H1 (cell line): ENCODE results near the gene PIK3C2G. TPM values are rescaled to one million over a fixed set of nuclear protein-coding genes. Genes with fewer than 3 reads are reported as not detected.

Source experiments
- CTCF ChIA-PET: fragments of 300-600 bp; sonication (Branson Sonifier 250); formaldehyde crosslinking; loops from one replicate; lab custom pipeline; 2021; ENCODE audit not compliant: partially characterized antibody; lab: Charles Lee
- POLR2A ChIA-PET: fragments of 300-600 bp; sonication (Branson Sonifier 250); formaldehyde crosslinking; loops from one replicate; lab custom pipeline; 2021; ENCODE audit warnings: inconsistent platforms; ENCODE audit not compliant: partially characterized antibody; lab: Charles Lee
- DNase-seq, 2 experiments: peaks; one replicate each; pipeline versions ENCODE4 v3.0.0 to v3.0.0-alpha.2; 2010 to 2022; ENCODE audit warnings: low spot score in 2 of 2, low read depth in 1 of 2, mixed read lengths in 1 of 2
- FAIRE-seq: peaks from 2 replicates; lab custom pipeline; 2011; peaks lifted over from hg19 to GRCh38; lab: Jason Lieb, UNC
- H2AFZ ChIP-seq: 2 replicates; pipeline ENCODE4 v1.8.1; 2012; ENCODE audit warnings: low read length, inconsistent platforms
- H2AK5ac ChIP-seq: 2 replicates; pipeline ENCODE4 v1.6.1; 2013; ENCODE audit warnings: low read depth, low read length
- H2BK120ac ChIP-seq: replicated peaks from 2 replicates; pipeline ENCODE3; 2013; ENCODE audit warnings: low read depth, low read length, inconsistent platforms
- H2BK12ac ChIP-seq: 2 replicates; pipeline ENCODE4 v1.6.1; 2013; ENCODE audit warnings: low read depth, low read length
- H2BK15ac ChIP-seq: 2 replicates; pipeline ENCODE4 v1.6.1; 2013; ENCODE audit warnings: low read length
- H2BK20ac ChIP-seq: 2 replicates; pipeline ENCODE4 v1.6.1; 2013; ENCODE audit warnings: low read length
- H2BK5ac ChIP-seq: 2 replicates; pipeline ENCODE4 v1.6.1; 2013; ENCODE audit warnings: low read depth, low read length
- H3K14ac ChIP-seq: 2 replicates; pipeline ENCODE4 v1.6.1; 2013; ENCODE audit warnings: inconsistent platforms; ENCODE audit not compliant: insufficient read length
- H3K18ac ChIP-seq: 2 replicates; pipeline ENCODE4 v1.6.1; 2013; ENCODE audit warnings: low read length; ENCODE audit errors: extremely low read depth
- H3K23ac ChIP-seq: 2 replicates; pipeline ENCODE4 v1.6.1; 2013; ENCODE audit warnings: inconsistent platforms; ENCODE audit not compliant: insufficient read length
- H3K23me2 ChIP-seq: 2 replicates; pipeline ENCODE4 v1.6.1; 2013; ENCODE audit warnings: low read depth, low read length
- H3K27ac ChIP-seq: 2 replicates; pipeline ENCODE4 v1.6.1; 2011; ENCODE audit warnings: low read depth, low read length, inconsistent platforms
- H3K27me3 ChIP-seq, 4 experiments: replicated peaks in 1 of 4; 1 replicate in 1 of 4; 2 replicates in 3 of 4; pipeline versions ENCODE4 v1.6.1 to v1.8.1; 2011 to 2013; ENCODE audit warnings: low read length in 3 of 4, mild to moderate bottlenecking in 3 of 4, inconsistent platforms in 2 of 4, mixed read lengths in 2 of 4, moderate library complexity in 1 of 4; ENCODE audit not compliant: control insufficient read depth in 3 of 4, insufficient read depth in 3 of 4; ENCODE audit errors: extremely low read depth in 1 of 4
- H3K36me3 ChIP-seq, 4 experiments: 2 replicates each; pipeline versions ENCODE4 v1.6.1 to v1.8.1; 2011 to 2013; ENCODE audit warnings: mild to moderate bottlenecking in 4 of 4, low read length in 3 of 4, moderate library complexity in 2 of 4, control low read depth in 1 of 4, inconsistent platforms in 1 of 4; ENCODE audit not compliant: insufficient read depth in 4 of 4, control insufficient read depth in 2 of 4
- H3K4ac ChIP-seq: replicated peaks from 2 replicates; pipeline ENCODE3; 2013; ENCODE audit warnings: low read length, low read depth, mixed read lengths, inconsistent platforms; ENCODE audit not compliant: insufficient read length
- H3K4me1 ChIP-seq, 4 experiments: replicated peaks in 1 of 4; 1 replicate in 1 of 4; 2 replicates in 3 of 4; pipeline versions ENCODE4 v1.6.1 to v1.8.1; 2011 to 2013; ENCODE audit warnings: low read length in 3 of 4, inconsistent platforms in 2 of 4, mixed read lengths in 1 of 4; ENCODE audit not compliant: insufficient read depth in 4 of 4, control insufficient read depth in 3 of 4
- H3K4me2 ChIP-seq, 2 experiments: 2 replicates each; pipeline versions ENCODE4 v1.6.1 to v1.8.1; 2011 to 2013; ENCODE audit warnings: low read depth in 2 of 2, low read length in 2 of 2, control low read depth in 1 of 2, inconsistent platforms in 1 of 2, mild to moderate bottlenecking in 1 of 2; ENCODE audit not compliant: insufficient read depth in 1 of 2
- H3K4me3 ChIP-seq, 4 experiments: fragments of 200-600, 300-600 bp in 1 of 4; sonication (generic), shearing (Covaris generic), sonication (Bioruptor Twin) in 1 of 4; 2 replicates each; pipeline versions ENCODE4 v1.5.1 to v1.8.1; 2011 to 2016; ENCODE audit warnings: low read length in 4 of 4, low read depth in 3 of 4, control low read depth in 2 of 4, inconsistent platforms in 2 of 4, mild to moderate bottlenecking in 2 of 4, mixed read lengths in 1 of 4, moderate library complexity in 1 of 4; ENCODE audit not compliant: insufficient read depth in 2 of 4; ENCODE audit errors: extremely low read depth in 1 of 4
- H3K56ac ChIP-seq: replicated peaks from 2 replicates; pipeline ENCODE3; 2013; ENCODE audit warnings: low read depth, mild to moderate bottlenecking, mixed read lengths, low read length, inconsistent platforms; ENCODE audit not compliant: insufficient read length
- H3K79me1 ChIP-seq: 2 replicates; pipeline ENCODE4 v1.6.1; 2013; ENCODE audit warnings: low read depth, low read length, control low read depth
- H3K79me2 ChIP-seq, 2 experiments: 2 replicates each; pipeline versions ENCODE4 v1.6.1 to v1.8.1; 2012 to 2013; ENCODE audit warnings: low read length in 2 of 2, mild to moderate bottlenecking in 2 of 2, inconsistent platforms in 1 of 2; ENCODE audit not compliant: insufficient read depth in 2 of 2, control insufficient read depth in 1 of 2
- H3K9ac ChIP-seq, 4 experiments: replicated peaks in 1 of 4; 1 replicate in 1 of 4; 2 replicates in 3 of 4; pipeline versions ENCODE4 v1.6.1 to v1.8.1; 2011 to 2013; ENCODE audit warnings: low read depth in 3 of 4, low read length in 3 of 4, control low read depth in 2 of 4, mild to moderate bottlenecking in 2 of 4, moderate library complexity in 2 of 4, inconsistent platforms in 1 of 4; ENCODE audit errors: extremely low read depth in 1 of 4
- H3K9me3 ChIP-seq, 2 experiments: 2 replicates each; pipeline versions ENCODE4 v1.6.1 to v1.8.1; 2012 to 2013; ENCODE audit warnings: mild to moderate bottlenecking in 2 of 2, moderate library complexity in 2 of 2, control low read depth in 1 of 2, inconsistent platforms in 1 of 2, low read depth in 1 of 2, low read length in 1 of 2, mixed read lengths in 1 of 2; ENCODE audit not compliant: insufficient read depth in 2 of 2
- H4K20me1 ChIP-seq, 2 experiments: replicated peaks in 1 of 2; 2 replicates each; pipeline versions ENCODE3 to v1.8.1; 2011 to 2013; ENCODE audit warnings: inconsistent platforms in 2 of 2, low read length in 2 of 2, mild to moderate bottlenecking in 1 of 2; ENCODE audit not compliant: insufficient read depth in 2 of 2, control insufficient read depth in 1 of 2
- H4K5ac ChIP-seq: 2 replicates; pipeline ENCODE4 v1.6.1; 2013; ENCODE audit warnings: low read length, low read depth, mixed read lengths, inconsistent platforms; ENCODE audit not compliant: insufficient read length
- H4K8ac ChIP-seq: 2 replicates; pipeline ENCODE4 v1.8.0; 2013; ENCODE audit warnings: mild to moderate bottlenecking, moderate library complexity, low read length, inconsistent platforms; ENCODE audit not compliant: insufficient read depth; ENCODE audit errors: extremely low read depth
- H4K91ac ChIP-seq: replicated peaks from 2 replicates; pipeline ENCODE3; 2013; ENCODE audit warnings: low read length, mixed read lengths, inconsistent platforms; ENCODE audit not compliant: insufficient read length
- KDM4A ChIP-seq: IDR thresholded peaks from one replicate; pipeline ENCODE4 v1.7.1; 2012; ENCODE audit warnings: low read depth, mild to moderate bottlenecking, moderate library complexity, low read length, inconsistent platforms; ENCODE audit not compliant: severe bottlenecking
- POLR2AphosphoS5 ChIP-seq: IDR thresholded peaks from 2 replicates; pipeline ENCODE4 v1.6.1; 2011; ENCODE audit warnings: low read depth, low read length
- POU5F1 ChIP-seq: IDR thresholded peaks from 2 replicates; pipeline ENCODE4 v1.6.1; 2011; ENCODE audit warnings: low read depth, mild to moderate bottlenecking, low read length, moderate library complexity
- RAD21 ChIP-seq, 2 experiments: IDR thresholded peaks in 1 of 2; conservative IDR thresholded peaks in 1 of 2; 2 replicates each; pipeline ENCODE4 v1.6.1; 2011; ENCODE audit warnings: low read depth in 2 of 2, low read length in 2 of 2, improper control_type of control experiment in 1 of 2, inconsistent platforms in 1 of 2, mild to moderate bottlenecking in 1 of 2, moderate library complexity in 1 of 2
- RBBP5 ChIP-seq: IDR thresholded peaks from 2 replicates; pipeline ENCODE4 v1.7.1; 2012; ENCODE audit warnings: low read depth, mild to moderate bottlenecking, inconsistent platforms, low read length, moderate library complexity, borderline replicate concordance
- RNF2 ChIP-seq: fragments of 200-900, 300-1000 bp; sonication (generic); IDR thresholded peaks from 2 replicates; pipeline ENCODE4 v1.7.1; 2016; ENCODE audit warnings: borderline replicate concordance, low read depth, mild to moderate bottlenecking, antibody characterized with exemption, low read length; ENCODE audit not compliant: poor library complexity, severe bottlenecking; ENCODE audit errors: missing control alignments
- SUZ12 ChIP-seq: fragments of 200-600 bp; sonication (generic); IDR thresholded peaks from 2 replicates; pipeline ENCODE4 v1.6.1; 2012; ENCODE audit warnings: mild to moderate bottlenecking, inconsistent platforms, low read length, moderate library complexity, mixed read lengths
- WGBS, 2 experiments: shearing (Covaris generic) in 1 of 2; methylation state at CpG; one replicate each; pipeline versions ENCODE4 v1.1.6 to v1.1.7; 2013 to 2015; ENCODE audit warnings: low lambda C conversion rate in 2 of 2, mixed read lengths in 2 of 2, inconsistent platforms in 1 of 2, low coverage in 1 of 2, missing lambda C conversion rate in 1 of 2; ENCODE audit not compliant: insufficient replicate concordance in 2 of 2, insufficient coverage in 1 of 2, insufficient read length in 1 of 2; ENCODE audit errors: extremely low coverage in 1 of 2, missing lambda C conversion rate in 1 of 2; 5-methylcytosine and 5-hydroxymethylcytosine counted together
- polyA plus RNA-seq, 7 experiments: library from polyadenylated mRNA; depleted of rRNA in 3 of 7; stranded (reverse) in 5 of 7; unstranded in 2 of 7; fragments of >200 nt in 5 of 7; fragments of 200-250 nt in 2 of 7; gene quantifications; 1 replicate in 5 of 7; 2 replicates in 1 of 7; 4 replicates in 1 of 7; pipeline versions ENCODE4 v1.2.1 to v1.2.3, GENCODE V29; 2011 to 2013; ENCODE audit warnings: missing spikeins in 2 of 7, mixed read lengths in 2 of 7
- total RNA-seq: library from RNA; stranded (reverse); fragmentation: NEBNext Ultra II Directional; extraction: Animal tissue kit (Norgen Biotek cat#: 25700); gene quantifications from 2 replicates; pipeline ENCODE4 v1.2.1, GENCODE V29; 2021

PIK3C2G gene
- total and polyA plus RNA-seq, 2 of the 8 experiments (the other 6 are each of a cell fraction or from before 2014, with no cell fraction given), result not detected

- H2BK12ac ChIP-seq, result no peak overlapping the region
- no peaks in the 10 kb centered on the region for H3K79me1 ChIP-seq
- 97% methylated on average over 2 of the region's 2 CpGs; no CpG with 5 or more reads in 1 of the 2 experiments for WGBS, 2 experiments
- no peak overlapping the region for H4K8ac ChIP-seq
- H3K9ac ChIP-seq, result no peak overlapping the region
- H4K20me1 ChIP-seq, result no peaks in the 10 kb centered on the region
- POLR2A ChIA-PET, result no interaction called here
- H3K27me3 ChIP-seq, result no peaks in the 10 kb centered on the region
- no peak overlapping the region for H2BK120ac ChIP-seq
- H3K23me2 ChIP-seq, result no peaks in the 10 kb centered on the region
- H2BK15ac ChIP-seq, result no peak overlapping the region
- no peak overlapping the region for H3K4me2 ChIP-seq
- no peak overlapping the region for H4K91ac ChIP-seq
- H3K23ac ChIP-seq, result no peak overlapping the region
- FAIRE-seq (no peak), DNase-seq (no peak)
- no peak overlapping the region for H3K4me3 ChIP-seq
- H3K14ac ChIP-seq, result no peak overlapping the region
- no peak for TF ChIP-seq POU5F1
- no peak for TF ChIP-seq RBBP5
- TF ChIP-seq POLR2AphosphoS5, result no peak
- TF ChIP-seq SUZ12, result no peak
- TF ChIP-seq RNF2, result no peak
- TF ChIP-seq KDM4A, result no peak
- no peak for TF ChIP-seq RAD21 (IDR thresholded peaks at IDR 0.05 in 1 of 2, conservative IDR thresholded peaks at IDR 0.05 in 1 of 2; ENCODE audit: low read depth in 2 of 2, low read length in 2 of 2)
- H2BK20ac ChIP-seq, result no peak overlapping the region
- no peaks in the 10 kb centered on the region for H3K79me2 ChIP-seq
- peaks cover 9 to 11% of the 10 kb centered on the region in 2 experiments; a peak in 3 of 4 replicates for H3K9me3 ChIP-seq
- no peak overlapping the region for H3K56ac ChIP-seq
- H3K36me3 ChIP-seq, result peaks cover 0 to 7% (median 0%) of the 10 kb centered on the region in 4 experiments; a peak in 2 of 8 replicates
- no peak overlapping the region for H2BK5ac ChIP-seq
- no peak overlapping the region for H3K4ac ChIP-seq
- H3K18ac ChIP-seq, result no peak overlapping the region
- H2AK5ac ChIP-seq, result no peak overlapping the region
- H4K5ac ChIP-seq, result no peak overlapping the region
- no peaks in the 10 kb centered on the region for H3K4me1 ChIP-seq
- H3K27ac ChIP-seq, result no peak overlapping the region
- H2AFZ ChIP-seq, result no peak overlapping the region
- CTCF ChIA-PET, result interaction anchor here (1.6 kb wide), 1 partner anchor 70 kb away, joined by 3 read pairs; no protein-coding TSS in a partner anchor
These were observed 97.6 kb downstream of the PIK3C2G start for GRCh38 chr12:18358930-18359329.
